ENCODE data around the gene GADL1.

- no peak for TF ChIP-seq EZH2 (optimal IDR thresholded peaks at IDR 0.05; ENCODE audit: low read depth, low read length)
- TF ChIP-seq EZH2phosphoT487 (IDR thresholded peaks at IDR 0.05; ENCODE audit: low read length): no peak
- TF ChIP-seq CTCF (IDR thresholded peaks at IDR 0.05; ENCODE audit: low read length): no peak
Observed at GRCh38 chr3:30729936-30730335, 164.5 kb downstream of the GADL1 start.
